Adrenal gland (tissue), 5 donors: Measurements from ENCODE around the gene SH3RF1.

Source experiments
- CTCF ChIP-seq, 6 experiments: fragments of 450-650 bp in 4 of 6; fragments of 200-600 bp in 2 of 6; sonication (generic) in 1 of 6; IDR thresholded peaks; 1 replicate in 5 of 6; 2 replicates in 1 of 6; pipeline versions ENCODE4 v1.5.1 to v1.8.0; 2016 to 2021; ENCODE audit warnings: antibody characterized with exemption in 6 of 6, mild to moderate bottlenecking in 2 of 6, moderate library complexity in 1 of 6
- POLR2A ChIP-seq, 2 donors: fragments of 450-650 bp; IDR thresholded peaks; one replicate each; pipeline ENCODE4 v1.6.1; 2017; ENCODE audit warnings: antibody characterized with exemption in 2 of 2, mild to moderate bottlenecking in 2 of 2, moderate library complexity in 1 of 2
- donor health status: DM: no; HTN: no; CAD: no.

DNA sequence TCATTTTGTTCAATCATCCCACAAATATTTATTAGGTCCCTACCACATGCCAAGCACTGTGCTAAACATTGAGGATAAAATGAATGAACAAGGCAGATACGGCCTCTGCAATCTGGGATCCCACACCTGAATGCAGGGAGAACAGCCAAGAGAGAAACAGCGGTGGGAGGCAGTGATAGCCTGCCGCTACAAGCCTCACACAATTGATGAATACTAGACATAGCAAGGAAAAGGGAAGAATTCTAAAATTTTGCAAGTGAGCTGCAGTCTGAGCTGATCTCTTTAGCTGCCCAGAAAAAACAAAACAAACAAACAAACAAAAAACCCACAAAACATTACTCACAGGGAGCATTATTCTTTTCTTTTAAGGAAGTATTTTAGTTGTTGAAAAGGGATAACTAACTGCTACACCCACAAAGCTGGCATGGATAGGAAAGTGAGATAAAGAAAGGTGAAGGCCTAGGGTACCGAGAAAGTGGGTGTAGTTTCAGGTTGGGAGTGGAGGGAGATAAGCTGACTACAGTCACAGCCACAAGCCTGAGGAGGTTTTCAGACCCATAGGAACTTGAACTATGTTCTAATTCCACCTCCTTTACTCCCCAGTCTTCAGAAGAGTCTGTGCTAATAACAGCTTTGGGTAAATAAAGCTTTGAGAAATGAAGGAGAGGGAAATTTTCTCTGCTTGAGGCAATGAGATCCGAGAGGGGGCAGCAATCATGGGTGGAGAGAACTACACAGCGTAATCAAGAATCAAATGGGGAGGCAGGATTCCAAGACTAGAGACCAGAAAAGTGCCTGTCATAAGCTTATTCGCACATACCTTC, 85.4 kb downstream of the SH3RF1 start:
- no peak for TF ChIP-seq CTCF (IDR thresholded peaks at IDR 0.05)
- no peak for TF ChIP-seq POLR2A (IDR thresholded peaks at IDR 0.05)
